Retinal pigment epithelial cell (primary cell): ENCODE results near the gene CXXC1.

ENCODE experiments used
- DNase-seq: peaks from one replicate; pipeline ENCODE4 v3.0.0-alpha.2; 2010; ENCODE audit warnings: low read depth
- H3K4me3 ChIP-seq: 2 replicates; pipeline ENCODE4 v1.5.1; 2011; ENCODE audit warnings: mild to moderate bottlenecking, low read length, control low read depth, moderate library complexity
- CTCF ChIP-seq: conservative IDR thresholded peaks from 2 replicates; pipeline ENCODE4 v1.5.1; 2011; ENCODE audit warnings: low read depth, low read length, control low read depth, inconsistent platforms

The CXXC1 gene

DNA sequence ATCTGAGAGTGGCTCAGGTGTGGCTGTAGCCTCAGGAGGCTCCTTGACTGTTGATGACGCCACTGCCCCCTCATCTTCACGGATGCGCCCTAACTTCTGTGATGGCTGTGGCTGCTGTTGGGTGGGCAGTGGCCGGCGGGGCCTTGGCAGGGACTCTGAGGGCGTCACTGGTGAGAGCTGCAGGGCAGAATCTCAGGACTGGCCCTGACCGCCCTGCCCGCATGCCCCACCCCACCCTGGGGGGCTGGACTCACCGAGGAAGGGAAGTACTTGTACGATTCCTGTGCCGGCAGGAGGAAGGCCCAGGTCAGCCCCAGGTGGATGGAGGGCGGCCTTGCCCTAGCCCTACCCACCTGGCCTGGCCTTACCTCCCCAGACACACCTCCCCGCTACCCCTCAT, 2.4 kb downstream of the CXXC1 start:
- no peak overlapping the region for H3K4me3 ChIP-seq
- no peak for DNase-seq
- TF ChIP-seq CTCF = no peak

DNA sequence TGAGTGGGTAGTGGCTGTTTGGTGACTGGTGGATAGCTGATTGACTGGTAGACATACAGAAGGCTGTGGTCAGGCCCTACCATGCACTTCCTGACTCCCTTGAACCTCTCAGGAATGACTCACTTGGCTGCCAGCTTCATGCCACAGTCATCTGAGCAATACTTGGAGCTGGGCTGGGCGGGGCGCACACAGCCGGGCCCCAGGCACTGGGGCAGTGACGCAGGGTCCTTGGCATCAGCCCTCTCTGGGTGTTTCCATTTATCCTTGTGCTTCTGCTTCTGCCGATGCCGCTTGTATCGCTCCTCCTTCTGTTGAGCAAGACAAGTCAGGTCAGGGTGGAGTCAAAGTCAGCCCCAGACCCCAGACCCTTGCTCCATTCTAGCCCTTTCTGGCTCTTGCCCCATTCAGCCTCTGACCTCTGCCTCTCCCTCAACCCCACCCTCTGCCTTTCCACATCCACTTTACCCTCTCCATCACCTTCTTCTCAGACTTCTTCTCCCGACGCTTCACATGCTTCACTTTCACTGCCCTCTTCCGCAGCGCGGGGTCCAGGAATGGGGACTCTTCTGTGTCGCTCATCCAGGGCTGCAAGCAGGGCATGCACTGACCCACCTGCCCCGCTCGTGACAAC, 3.1 kb downstream of the CXXC1 start:
- no peak for DNase-seq

GRCh38 chr18:50283469-50284209, 3.9 kb downstream of the CXXC1 start:
- no peak overlapping the region for H3K4me3 ChIP-seq
- no peak for DNase-seq
- no peak for TF ChIP-seq CTCF

More for the DNA sequence above, 3.1 kb downstream of the CXXC1 start:
- H3K4me3 ChIP-seq = no peak overlapping the region
- TF ChIP-seq CTCF = no peak

DNA sequence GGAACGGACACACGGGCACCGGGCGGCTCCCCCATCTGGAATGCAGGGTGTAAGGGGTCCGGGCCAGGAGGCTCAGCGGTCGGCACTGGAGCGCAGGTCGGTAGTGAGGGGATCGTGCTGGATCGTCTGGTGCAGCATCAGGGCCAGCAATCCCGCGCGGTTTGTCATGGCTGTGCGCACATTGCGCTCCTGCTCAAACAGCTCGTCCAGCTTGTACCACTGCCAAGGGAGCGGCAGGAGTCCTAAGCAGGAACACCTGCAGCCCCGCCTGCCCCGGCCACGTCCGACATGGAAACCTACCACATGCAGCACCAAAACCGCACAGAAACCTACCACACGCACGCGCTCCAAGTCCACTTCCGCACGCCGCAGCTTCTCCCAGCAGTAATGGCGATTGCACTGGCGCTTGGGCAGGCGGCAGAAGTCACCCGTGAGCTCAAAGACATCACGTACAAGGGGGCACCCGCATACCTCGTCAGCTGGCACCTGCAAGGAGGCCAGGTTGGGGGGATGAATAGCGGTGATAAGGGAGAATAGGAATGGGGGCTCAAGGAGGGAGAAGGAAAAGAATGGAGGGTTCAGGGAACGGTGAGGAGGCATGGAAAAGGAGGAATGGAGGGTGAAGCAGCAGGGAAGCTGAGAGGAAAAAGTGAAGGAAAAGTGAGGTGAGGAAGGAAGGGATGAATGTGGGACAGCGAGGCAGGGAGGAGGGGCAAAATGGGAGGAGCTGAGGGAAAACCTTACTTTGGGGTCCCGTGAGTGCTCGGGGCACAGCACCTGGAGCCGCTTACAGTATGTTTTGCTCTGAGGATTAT, 4.8 kb downstream of the CXXC1 start:
- no peak for DNase-seq
- TF ChIP-seq CTCF = no peak
- H3K4me3 ChIP-seq = no peak overlapping the region

- no peak for TF ChIP-seq CTCF
- H3K4me3 ChIP-seq = peak overlapping the region; percentile 100
- no peak for DNase-seq
Observed at GRCh38 chr18:50281972-50282520, 5.4 kb downstream of the CXXC1 start.

- H3K4me3 ChIP-seq = peak within 1 kb of the TSS; percentile 100
- no peak for TF ChIP-seq CTCF
- DNase-seq = peak; percentile 94
Observed at GRCh38 chr18:50281295-50281971, 6.1 kb downstream of the CXXC1 start, which contains the start of gene MBD1. Gene MBD1 (minus strand): TSS chr18:50281523. CDS start chr18:50279992, 1,531 bp downstream.
